ENCODE measurements around the gene CAMK1D.

The CAMK1D gene

DNA sequence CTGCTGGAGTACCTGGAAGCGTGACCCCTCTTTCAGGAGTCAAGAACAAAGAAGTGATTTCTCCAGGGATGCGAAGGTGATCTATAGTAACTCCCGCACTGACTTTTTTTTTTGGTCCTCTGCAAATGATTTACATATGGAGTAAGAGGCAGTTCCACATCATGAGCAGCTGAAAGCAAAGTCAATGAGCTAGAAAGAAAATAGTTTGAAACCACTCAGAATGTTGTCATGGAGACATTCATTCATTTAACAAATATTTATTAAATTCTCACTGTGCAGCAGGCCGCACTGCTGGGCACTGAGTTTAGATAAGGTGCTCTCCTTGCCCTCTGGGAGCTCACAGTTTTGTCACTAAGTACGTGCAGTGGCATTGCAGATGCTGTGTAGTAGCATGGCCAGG lies 206.7 kb downstream of the CAMK1D start:
- TF ChIP-seq, protein P1, sequence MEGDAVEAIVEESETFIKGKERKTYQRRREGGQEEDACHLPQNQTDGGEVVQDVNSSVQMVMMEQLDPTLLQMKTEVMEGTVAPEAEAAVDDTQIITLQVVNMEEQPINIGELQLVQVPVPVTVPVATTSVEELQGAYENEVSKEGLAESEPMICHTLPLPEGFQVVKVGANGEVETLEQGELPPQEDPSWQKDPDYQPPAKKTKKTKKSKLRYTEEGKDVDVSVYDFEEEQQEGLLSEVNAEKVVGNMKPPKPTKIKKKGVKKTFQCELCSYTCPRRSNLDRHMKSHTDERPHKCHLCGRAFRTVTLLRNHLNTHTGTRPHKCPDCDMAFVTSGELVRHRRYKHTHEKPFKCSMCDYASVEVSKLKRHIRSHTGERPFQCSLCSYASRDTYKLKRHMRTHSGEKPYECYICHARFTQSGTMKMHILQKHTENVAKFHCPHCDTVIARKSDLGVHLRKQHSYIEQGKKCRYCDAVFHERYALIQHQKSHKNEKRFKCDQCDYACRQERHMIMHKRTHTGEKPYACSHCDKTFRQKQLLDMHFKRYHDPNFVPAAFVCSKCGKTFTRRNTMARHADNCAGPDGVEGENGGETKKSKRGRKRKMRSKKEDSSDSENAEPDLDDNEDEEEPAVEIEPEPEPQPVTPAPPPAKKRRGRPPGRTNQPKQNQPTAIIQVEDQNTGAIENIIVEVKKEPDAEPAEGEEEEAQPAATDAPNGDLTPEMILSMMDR (conservative IDR thresholded peaks at IDR 0.05; ENCODE audit: low read depth, low read length): no peak
- DNase-seq (ENCODE audit: low read depth): no peak
- H3K4me3 ChIP-seq (ENCODE audit: low read length): no peak overlapping the region

DNA sequence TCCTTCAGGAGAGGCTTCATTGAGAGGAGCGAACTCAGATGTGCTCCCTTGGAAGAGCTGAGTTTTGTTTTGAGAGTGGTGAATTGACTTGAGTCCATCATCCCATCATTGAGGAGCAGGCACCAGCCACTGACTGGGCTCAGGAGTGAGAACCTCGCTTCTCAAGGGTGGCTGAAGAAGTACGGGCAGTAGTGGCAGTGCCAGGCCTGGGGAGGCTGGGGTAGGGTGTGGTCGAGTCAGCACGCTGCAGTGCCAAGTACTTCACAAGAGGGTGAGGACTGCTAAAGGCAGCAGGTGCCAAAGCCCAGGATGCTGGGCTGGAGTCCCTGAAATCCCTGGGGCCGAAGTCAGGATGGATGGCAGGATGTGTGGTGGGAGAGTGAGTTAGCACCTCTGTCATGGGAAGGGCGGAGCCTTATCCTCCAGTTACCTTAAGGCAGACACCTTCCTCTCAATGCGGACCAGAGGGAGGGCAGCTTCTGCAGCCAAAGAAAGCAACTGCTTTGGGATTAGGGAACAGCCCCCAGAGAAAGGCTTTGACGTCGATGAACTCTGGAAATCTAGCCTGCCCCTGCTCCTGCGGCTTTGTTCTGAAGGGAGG lies 210.3 kb downstream of the CAMK1D start:
- no peak for DNase-seq (ENCODE audit: low read depth)
- H3K4me3 ChIP-seq (ENCODE audit: low read length): no peak overlapping the region
- TF ChIP-seq, protein P1 (conservative IDR thresholded peaks at IDR 0.05; ENCODE audit: low read depth, low read length): no peak

DNA sequence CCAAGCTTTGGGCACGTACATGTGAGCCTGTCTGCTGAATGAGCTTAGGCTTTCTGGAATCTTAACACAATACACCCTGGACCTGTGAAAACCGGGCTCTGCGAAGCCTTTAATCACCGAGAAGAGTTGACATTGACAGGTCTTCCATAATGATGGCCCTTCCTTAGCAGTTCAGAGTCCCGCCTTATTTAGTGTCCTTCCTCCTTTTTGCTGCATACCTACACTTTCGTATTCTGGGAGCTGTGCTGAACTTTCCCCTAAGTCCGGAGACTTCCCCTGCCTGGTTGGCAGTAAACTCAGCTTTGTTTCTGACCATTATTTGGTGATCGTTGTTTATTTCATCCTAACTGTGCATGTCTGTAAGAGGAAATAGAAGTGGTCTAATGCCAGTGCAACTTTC lies 212.0 kb downstream of the CAMK1D start:
- no peak for DNase-seq (ENCODE audit: low read depth)
- TF ChIP-seq, protein P1 (conservative IDR thresholded peaks at IDR 0.05; ENCODE audit: low read depth, low read length): no peak

DNA sequence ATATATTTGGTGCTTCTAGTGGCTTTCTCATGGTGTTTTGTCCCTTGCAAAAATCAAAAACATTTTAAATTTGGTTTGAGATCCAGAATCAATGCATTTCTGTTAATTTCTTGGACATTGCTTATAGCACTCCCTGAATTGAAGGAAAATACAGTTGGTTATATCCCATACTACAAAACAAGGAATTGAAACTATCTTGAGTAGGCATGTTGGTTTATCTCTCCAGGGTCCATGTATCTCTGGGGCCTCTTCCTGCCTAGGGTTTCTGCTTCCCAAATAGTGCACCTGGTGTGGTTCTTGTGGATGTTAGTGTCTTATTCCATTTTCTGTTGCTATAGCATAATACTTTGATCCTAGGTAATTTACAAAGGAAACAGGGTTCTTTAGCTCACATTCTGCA lies 212.4 kb downstream of the CAMK1D start:
- TF ChIP-seq, protein P1 (conservative IDR thresholded peaks at IDR 0.05; ENCODE audit: low read depth, low read length): no peak
- DNase-seq (ENCODE audit: low read depth): no peak
- no peak overlapping the region for H3K4me3 ChIP-seq (ENCODE audit: low read length)

More for the DNA sequence above, 212.0 kb downstream of the CAMK1D start:
- no peak overlapping the region for H3K4me3 ChIP-seq (ENCODE audit: low read length)

DNA sequence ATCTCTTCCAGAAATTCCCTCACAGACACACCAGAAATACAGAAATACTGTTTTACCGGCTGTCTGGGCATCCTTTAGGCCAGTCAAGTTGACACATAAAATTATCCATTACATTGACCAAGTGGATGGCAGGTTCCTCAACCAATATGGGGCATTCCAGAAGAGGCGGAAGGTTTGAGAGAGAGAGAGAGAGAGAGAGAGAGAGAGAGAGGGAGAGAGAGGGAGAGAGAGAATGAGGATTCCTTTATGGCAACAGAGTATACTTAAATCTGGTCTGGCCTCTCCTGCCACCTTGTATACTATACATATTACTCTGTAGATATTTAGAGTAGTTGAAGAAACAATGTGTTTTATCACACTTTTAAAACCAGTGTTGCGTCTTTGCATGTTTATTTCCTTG lies 214.1 kb downstream of the CAMK1D start:
- TF ChIP-seq, protein P1 (conservative IDR thresholded peaks at IDR 0.05; ENCODE audit: low read depth, low read length): no peak
- DNase-seq (ENCODE audit: low read depth): no peak
- H3K4me3 ChIP-seq (ENCODE audit: low read length): no peak overlapping the region

DNA sequence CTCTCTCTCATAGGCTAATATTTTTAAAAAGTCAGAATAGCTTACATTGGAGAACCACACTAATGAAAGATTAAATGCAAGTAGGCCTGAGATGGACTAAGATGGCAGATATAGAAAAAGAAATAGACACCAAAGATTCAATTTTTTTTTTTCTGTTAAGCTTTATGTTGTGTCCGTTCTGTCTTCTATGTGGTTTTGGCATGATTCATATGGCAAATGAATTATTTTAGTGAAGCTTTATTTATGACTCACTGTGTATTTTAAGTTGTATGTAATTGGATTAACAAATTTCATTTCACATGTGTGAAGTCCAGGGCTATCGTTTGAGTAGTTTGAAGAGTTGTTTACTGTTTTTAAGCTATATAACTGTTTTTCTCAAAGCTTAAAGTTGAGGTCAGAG lies 214.8 kb downstream of the CAMK1D start:
- TF ChIP-seq, protein P1 (conservative IDR thresholded peaks at IDR 0.05; ENCODE audit: low read depth, low read length): no peak
- no peak overlapping the region for H3K4me3 ChIP-seq (ENCODE audit: low read length)
- DNase-seq (ENCODE audit: low read depth): no peak
